HCT116 (cell line): ENCODE results near the gene SLC39A1. TPM values are rescaled to one million over a fixed set of nuclear protein-coding genes. Genes with fewer than 3 reads are reported as not detected.

ENCODE experiments used
- ATAC-seq: fragments of 200-7000 bp; cut with Tn5 transposase; 2 replicates; pipeline ENCODE4 v1.9.1; 2020; ENCODE audit warnings: mild to moderate bottlenecking, moderate library complexity
- BruUV-seq: library from RNA; stranded (reverse); fragments of 400-500 nt; replicated peaks from 2 replicates; lab custom pipeline; 2021; lab: Mats Ljungman, UMichigan
- CTCF ChIA-PET: fragments of 300-600 bp; sonication (Branson Sonifier 250); formaldehyde crosslinking; loops from one replicate; lab custom pipeline; 2021; ENCODE audit warnings: antibody characterized with exemption; lab: Charles Lee
- POLR2A ChIA-PET: fragments of 300-600, 350-600 bp; sonication (Branson Sonifier 250); formaldehyde crosslinking; loops from one replicate; lab custom pipeline; 2021; ENCODE audit warnings: antibody characterized with exemption; lab: Charles Lee
- RAD21 ChIA-PET, 2 experiments: fragments of 300-600 bp; sonication (Branson Sonifier 250); formaldehyde crosslinking; loops; one replicate each; lab custom pipeline; 2023; ENCODE audit warnings: low total read pairs in 2 of 2; ENCODE audit not compliant: uncharacterized antibody in 2 of 2, unreplicated experiment in 2 of 2, low non-redundant PET in 1 of 2; lab: Charles Lee
- DNase-seq: peaks from one replicate; pipeline ENCODE4 v3.0.0-alpha.2; 2010; ENCODE audit warnings: low read depth, low spot score
- H2AFZ ChIP-seq: fragments of 200-600 bp; shearing (Covaris generic), sonication (generic); 2 replicates; pipeline ENCODE4 v1.6.1; 2017; ENCODE audit warnings: low read depth, mixed run types, mixed read lengths, antibody characterized with exemption, low read length; ENCODE audit not compliant: poor library complexity, severe bottlenecking
- H3K27ac ChIP-seq: 2 replicates; pipeline ENCODE4 v1.5.1; 2012; ENCODE audit warnings: low read depth, low read length
- H3K27me3 ChIP-seq: fragments of 200-600 bp; sonication (generic); 2 replicates; pipeline ENCODE4 v1.6.1; 2016; ENCODE audit warnings: mixed run types, low read length, mixed read lengths; ENCODE audit not compliant: insufficient read depth
- H3K36me3 ChIP-seq, 2 experiments: fragments of 200-500 bp in 1 of 2; fragments of 200-600 bp in 1 of 2; sonication (Bioruptor generic) in 1 of 2; sonication (generic) in 1 of 2; 2 replicates each; pipeline versions ENCODE4 v1.5.1 to v1.6.1; 2014 to 2016; ENCODE audit warnings: low read length in 2 of 2, inconsistent platforms in 1 of 2, mixed read lengths in 1 of 2, mixed run types in 1 of 2; ENCODE audit not compliant: insufficient read depth in 2 of 2, control insufficient read depth in 1 of 2
- H3K4me1 ChIP-seq, 2 experiments: fragments of 200-600 bp in 1 of 2; sonication (generic) in 1 of 2; 2 replicates each; pipeline versions ENCODE4 v1.5.1 to v1.6.1; 2012 to 2017; ENCODE audit warnings: low read length in 2 of 2, inconsistent platforms in 1 of 2, mild to moderate bottlenecking in 1 of 2, mixed read lengths in 1 of 2, mixed run types in 1 of 2, moderate library complexity in 1 of 2; ENCODE audit not compliant: insufficient read depth in 2 of 2, control insufficient read depth in 1 of 2
- H3K4me2 ChIP-seq: fragments of 200-600 bp; sonication (generic); 2 replicates; pipeline ENCODE4 v1.6.1; 2017; ENCODE audit warnings: mixed run types, low read length, mixed read lengths
- H3K4me3 ChIP-seq, 2 experiments: fragments of 200-600 bp in 1 of 2; sonication (generic) in 1 of 2; replicated peaks in 1 of 2; 2 replicates each; pipeline ENCODE4 v1.5.1; 2011 to 2016; ENCODE audit warnings: low read length in 2 of 2, control low read depth in 1 of 2, low read depth in 1 of 2, mild to moderate bottlenecking in 1 of 2, mixed read lengths in 1 of 2, mixed run types in 1 of 2
- H3K79me2 ChIP-seq: fragments of 200-600 bp; sonication (generic); 2 replicates; pipeline ENCODE4 v1.6.1; 2017; ENCODE audit warnings: mild to moderate bottlenecking, mixed run types, low read length, moderate library complexity, mixed read lengths; ENCODE audit not compliant: insufficient read depth
- H3K9ac ChIP-seq: fragments of 200-600 bp; sonication (generic); 2 replicates; pipeline ENCODE4 v1.6.1; 2016; ENCODE audit warnings: low read length, mixed read lengths
- H3K9me2 ChIP-seq: fragments of 200-600 bp; sonication (generic), shearing (Covaris generic); 2 replicates; pipeline ENCODE4 v1.6.1; 2017; ENCODE audit warnings: mixed run types, mild to moderate bottlenecking, moderate library complexity; ENCODE audit not compliant: insufficient read depth
- H3K9me3 ChIP-seq, 2 experiments: fragments of 200-500 bp in 1 of 2; fragments of 200-600 bp in 1 of 2; sonication (Bioruptor generic) in 1 of 2; sonication (generic) in 1 of 2; 2 replicates each; pipeline ENCODE4 v1.6.1; 2014 to 2017; ENCODE audit warnings: low read length in 2 of 2, mixed read lengths in 2 of 2, inconsistent platforms in 1 of 2, low read depth in 1 of 2, mild to moderate bottlenecking in 1 of 2, mixed run types in 1 of 2, moderate library complexity in 1 of 2; ENCODE audit not compliant: control insufficient read depth in 1 of 2, insufficient read depth in 1 of 2
- H4K20me1 ChIP-seq: fragments of 200-600 bp; sonication (generic), shearing (Covaris generic); 2 replicates; pipeline ENCODE4 v1.6.1; 2017; ENCODE audit warnings: mixed run types, mild to moderate bottlenecking, moderate library complexity; ENCODE audit not compliant: insufficient read depth
- CEBPB ChIP-seq: IDR thresholded peaks from 2 replicates; pipeline ENCODE4 v1.6.1; 2012; ENCODE audit warnings: low read depth
- CTCF ChIP-seq, 3 experiments: fragments of 200-600 bp in 1 of 3; sonication (generic) in 1 of 3; IDR thresholded peaks in 2 of 3; conservative IDR thresholded peaks in 1 of 3; 2 replicates each; pipeline ENCODE4 v1.5.1; 2012 to 2017; ENCODE audit warnings: low read depth in 2 of 3, low read length in 2 of 3, antibody characterized with exemption in 1 of 3, borderline replicate concordance in 1 of 3, control low read depth in 1 of 3, mild to moderate bottlenecking in 1 of 3, mixed read lengths in 1 of 3, mixed run types in 1 of 3, moderate library complexity in 1 of 3; ENCODE audit not compliant: insufficient read depth in 1 of 3
- EZH2 ChIP-seq: fragments of 200-600 bp; sonication (generic); IDR thresholded peaks from 2 replicates; pipeline ENCODE4 v1.6.1; 2017; ENCODE audit warnings: antibody characterized with exemption, mixed run types
- RAD21 ChIP-seq: IDR thresholded peaks from 2 replicates; pipeline ENCODE4 v1.6.1; 2012; ENCODE audit warnings: low read depth, mild to moderate bottlenecking
- SIN3A ChIP-seq: IDR thresholded peaks from 2 replicates; pipeline ENCODE4 v1.6.1; 2012; ENCODE audit warnings: low read depth
- YY1 ChIP-seq: IDR thresholded peaks from 2 replicates; pipeline ENCODE4 v1.6.1; 2011; ENCODE audit warnings: low read length, low read depth, moderate library complexity, mild to moderate bottlenecking; ENCODE audit not compliant: insufficient replicate concordance; ENCODE audit errors: extremely low read depth
- ZBTB33 ChIP-seq: IDR thresholded peaks from 2 replicates; pipeline ENCODE4 v1.6.1; 2011; ENCODE audit warnings: mild to moderate bottlenecking, low read length, moderate library complexity; ENCODE audit not compliant: insufficient replicate concordance; ENCODE audit errors: extremely low read depth
- intact Hi-C: fragments of 100-400 bp; cut with micrococcal nuclease; formaldehyde crosslinking; loops from 2 replicates; pipeline ENCODE4 v1.10.0; 2022
- total RNA-seq: library from RNA; stranded (reverse); gene quantifications from one replicate; pipeline ENCODE4 v1.2.1, GENCODE V29; 2021; ENCODE audit not compliant: unreplicated experiment

SLC39A1 gene
- total RNA-seq, 1 experiment from 2014 or later, result 51.5 TPM

GRCh38 chr1:153987621-153988020, 24.3 kb upstream of the SLC39A1 start:
- RAD21 ChIA-PET, result interaction anchor here (0.6 to 1.7 kb wide), 4 partner anchors 190 to 316 kb away, joined by 3 to 10 read pairs (median 4); no protein-coding TSS in a partner anchor
- Histone ChIP-seq H3K4me3 (no peak overlapping the region), H3K9me2 (no peaks in the 10 kb centered on the region), H3K4me2 (peak overlapping the region; percentile 80; the same call in 1 of the 2 replicates), H3K27ac (peak overlapping the region; percentile 70; the same call in 1 of the 2 replicates), H3K79me2 (peaks cover 23% of the 10 kb centered on the region), H3K4me1 (peaks cover 12 to 43% of the 10 kb centered on the region in 2 experiments), H3K9me3 (no peaks in the 10 kb centered on the region), H3K27me3 (no peaks in the 10 kb centered on the region), H4K20me1 (peaks cover 7% of the 10 kb centered on the region; the same call in 1 of the 2 replicates), H3K36me3 (peaks cover 13 to 16% of the 10 kb centered on the region in 2 experiments), H2AFZ (no peak overlapping the region), H3K9ac (peak overlapping the region; percentile 79; the same call in 1 of the 2 replicates)
- CTCF ChIA-PET, result interaction anchor here (0.8 to 2.0 kb wide), 10 partner anchors 9 to 635 kb away, joined by 3 to 17 read pairs (median 6); partner anchors contain the start of genes CREB3L4, DENND4B, JTB and SLC27A3
- TF ChIP-seq YY1 (no peak), SIN3A (no peak), EZH2 (no peak)
- intact Hi-C loops, result loop anchor here (2.0 to 5.0 kb wide), 4 partner anchors 41 to 480 kb away; partner anchors contain the start of gene DENND4B
- DNase-seq (no peak), ATAC-seq (no peak)
- BruUV-seq, result no TSS peak
- POLR2A ChIA-PET, result interaction anchor here (0.6 to 1.9 kb wide), 4 partner anchors 10 to 444 kb away, joined by 3 to 20 read pairs (median 4); partner anchors contain the start of genes JTB and S100A13

- ATAC-seq, result peak; percentile 82
- peak within 1 kb of the TSS; percentile 67 to 81 for H3K4me3 ChIP-seq
- no peaks in the 10 kb centered on the region for H3K27me3 ChIP-seq
- no peaks in the 10 kb centered on the region for H3K9me3 ChIP-seq
- peak within 1 kb of the TSS; percentile 79 for H3K9ac ChIP-seq
- peaks cover 10% of the 10 kb centered on the region for H3K79me2 ChIP-seq
- ChIA-PET RAD21 (interaction anchor here (0.6 to 1.7 kb wide), 5 partner anchors 90 to 315 kb away, joined by 3 to 10 read pairs (median 3); no protein-coding TSS in a partner anchor), CTCF (interaction anchor here (0.7 to 2.0 kb wide), 13 partner anchors 8 to 634 kb away, joined by 3 to 17 read pairs (median 5); partner anchors contain the start of genes CREB3L4, DENND4B, JTB and SLC27A3), POLR2A (interaction anchor here (1.0 to 1.9 kb wide), 4 partner anchors 9 to 359 kb away, joined by 3 to 20 read pairs (median 7); partner anchors contain the start of genes CREB3L4, JTB and S100A13)
- H3K27ac ChIP-seq, result peak within 1 kb of the TSS; percentile 70
- peak within 1 kb of the TSS; percentile 64 for H2AFZ ChIP-seq
- no peaks in the 10 kb centered on the region for H3K9me2 ChIP-seq
- peak; percentile 61 for DNase-seq
- intact Hi-C loops, result loop anchor here (1.0 to 5.0 kb wide), 8 partner anchors 39 to 479 kb away; partner anchors contain the start of gene DENND4B
- H3K4me1 ChIP-seq, result peaks cover 12 to 34% of the 10 kb centered on the region in 2 experiments
- H4K20me1 ChIP-seq, result no peaks in the 10 kb centered on the region
- no TSS peak for BruUV-seq
- H3K36me3 ChIP-seq, result peaks cover 4% of the 10 kb centered on the region in 2 experiments; a peak in 2 of 4 replicates
- peak within 1 kb of the TSS; percentile 80 for H3K4me2 ChIP-seq
- TF ChIP-seq CTCF (IDR thresholded peaks at IDR 0.05 in 2 of 3, conservative IDR thresholded peaks at IDR 0.05 in 1 of 3; ENCODE audit: borderline replicate concordance in 1 of 3, insufficient read depth in 1 of 3, low read depth in 2 of 3, low read length in 2 of 3) (no peak), EZH2 (no peak), CEBPB (no peak), ZBTB33 (no peak), RAD21 (no peak)
These were observed 22.8 kb upstream of the SLC39A1 start, which contains the start of gene RAB13 for GRCh38 chr1:153985941-153986761. Gene RAB13, minus strand, starts transcription at chr1:153986339. Its CDS starts 103 bp downstream, at chr1:153986236.
